Esophagus muscularis mucosa (tissue), 4 donors: ENCODE measurements around the gene MRPL18. TPM values are rescaled to one million over a fixed set of nuclear protein-coding genes. Genes with fewer than 3 reads are reported as not detected.

Source experiments
- DNase-seq: peaks from one replicate; pipeline ENCODE4 v3.0.0-alpha.2; 2017; ENCODE audit errors: extremely low spot score
- H3K27ac ChIP-seq, 4 donors: fragments of 200-600 bp; sonication (generic); replicated peaks in 1 of 4; 1 replicate in 3 of 4; 2 replicates in 1 of 4; pipeline ENCODE4 v1.5.1; 2016 to 2019; ENCODE audit warnings: mild to moderate bottlenecking in 1 of 4
- H3K27me3 ChIP-seq, 4 donors: fragments of 200-600 bp; sonication (generic); one replicate each; pipeline versions ENCODE4 v1.5.1 to v1.6.0; 2016 to 2019
- H3K36me3 ChIP-seq, 4 donors: fragments of 200-600 bp; sonication (generic); one replicate each; pipeline ENCODE4 v1.5.1; 2016 to 2019
- H3K4me1 ChIP-seq, 4 donors: fragments of 200-600 bp; sonication (generic); one replicate each; pipeline ENCODE4 v1.5.1; 2016 to 2019
- H3K4me3 ChIP-seq, 4 donors: fragments of 200-600 bp; sonication (generic); 1 replicate in 2 of 4; 2 replicates in 2 of 4; pipeline ENCODE4 v1.5.1; 2016 to 2019; ENCODE audit warnings: mild to moderate bottlenecking in 4 of 4, moderate library complexity in 1 of 4
- H3K9me3 ChIP-seq, 4 donors: fragments of 200-600 bp; sonication (generic); 1 replicate in 3 of 4; 2 replicates in 1 of 4; pipeline ENCODE4 v1.5.1; 2016 to 2019
- CTCF ChIP-seq, 3 experiments: fragments of 200-600 bp in 2 of 3; fragments of 450-650 bp in 1 of 3; sonication (generic) in 2 of 3; IDR thresholded peaks; one replicate each; pipeline ENCODE4 v1.5.1; 2017 to 2019; ENCODE audit warnings: antibody characterized with exemption in 3 of 3, mild to moderate bottlenecking in 2 of 3, moderate library complexity in 1 of 3
- EP300 ChIP-seq: sonication (generic); formaldehyde crosslinking; IDR thresholded peaks from one replicate; pipeline ENCODE4 v1.6.1; 2017; ENCODE audit warnings: antibody characterized with exemption
- POLR2A ChIP-seq: fragments of 450-650 bp; IDR thresholded peaks from one replicate; pipeline ENCODE4 v1.6.1; 2017; ENCODE audit warnings: antibody characterized with exemption, moderate library complexity, mild to moderate bottlenecking, low read depth
- POLR2AphosphoS5 ChIP-seq, 2 donors: sonication (generic); formaldehyde crosslinking; IDR thresholded peaks; one replicate each; pipeline ENCODE4 v1.6.1; 2017; ENCODE audit warnings: antibody characterized with exemption in 2 of 2
- WGBS: methylation state at CpG from one replicate; pipeline ENCODE4 v1.1.5; 2018; 5-methylcytosine and 5-hydroxymethylcytosine counted together
- intact Hi-C: fragments of 100-400 bp; cut with DNase I; formaldehyde crosslinking; loops from one replicate; pipeline ENCODE4 v1.15.1; 2023
- total RNA-seq, 4 donors: library from RNA; depleted of rRNA; stranded (reverse); fragments of >200 nt; gene quantifications; one replicate each; pipeline versions ENCODE4 v1.1.0 to v1.2.1, GENCODE V29; 2016

The MRPL18 gene
- total RNA-seq, 4 donors from 2014 or later: 63.3 to 92.9 (median 69.2) TPM

- H3K27ac ChIP-seq: no peak overlapping the region
- no peak for TF ChIP-seq EP300
- no peak for TF ChIP-seq POLR2AphosphoS5 (IDR thresholded peaks at IDR 0.05)
- no peak for TF ChIP-seq POLR2A
- no peak for TF ChIP-seq CTCF (IDR thresholded peaks at IDR 0.05)
- intact Hi-C loops: no loop called here
- H3K4me1 ChIP-seq: peaks cover 0 to 19% (median 0%) of the 10 kb centered on the region in 4 donors
- H3K4me3 ChIP-seq: no peak overlapping the region
- no peaks in the 10 kb centered on the region for H3K27me3 ChIP-seq
- WGBS: 60% methylated on average over 3 of the region's 3 CpGs
- no peak for DNase-seq
- no peaks in the 10 kb centered on the region for H3K9me3 ChIP-seq
- peaks cover 48 to 92% (median 70%) of the 10 kb centered on the region in 4 donors for H3K36me3 ChIP-seq
These were observed 11.6 kb upstream of the MRPL18 start for GRCh38 chr6:159778542-159779103.

- Histone ChIP-seq H3K27me3 (no peaks in the 10 kb centered on the region), H3K9me3 (no peaks in the 10 kb centered on the region), H3K4me1 (peaks cover 38 to 74% (median 60%) of the 10 kb centered on the region in 4 donors), H3K27ac (peak overlapping the region in 3 of 4 donors; percentile 96 to 99 (median 98)), H3K36me3 (peaks cover 12 to 62% (median 49%) of the 10 kb centered on the region in 4 donors), H3K4me3 (peak overlapping the region; percentile 87 to 100 (median 97))
- no peak for DNase-seq
- WGBS: 35% methylated on average over 15 of the region's 15 CpGs
- no peak for TF ChIP-seq POLR2A
- TF ChIP-seq CTCF (IDR thresholded peaks at IDR 0.05): no peak
- TF ChIP-seq POLR2AphosphoS5 (IDR thresholded peaks at IDR 0.05): no peak
- intact Hi-C loops: loop anchor here (2.0 to 5.0 kb wide), 2 partner anchors 56 to 95 kb away; partner anchors contain the start of gene SOD2
These were observed 2.0 kb upstream of the MRPL18 start for GRCh38 chr6:159788276-159788675.

GRCh38 chr6:159788753-159789376 lies 1.4 kb upstream of the MRPL18 start:
- H3K4me1 ChIP-seq: peaks cover 38 to 76% (median 64%) of the 10 kb centered on the region in 4 donors
- DNase-seq: no peak
- 0% methylated on average over 21 of the region's 60 CpGs for WGBS
- intact Hi-C loops: loop anchor here (2.0 to 5.0 kb wide), 2 partner anchors 57 to 96 kb away; partner anchors contain the start of gene SOD2
- H3K36me3 ChIP-seq: peaks cover 12 to 62% (median 45%) of the 10 kb centered on the region in 4 donors
- TF ChIP-seq POLR2A (no peak), EP300 (no peak), POLR2AphosphoS5 (IDR thresholded peaks at IDR 0.05) (peak in 1 of 2 donors; percentile 37), CTCF (IDR thresholded peaks at IDR 0.05) (peak in 1 of 3 experiments; percentile 1)
- H3K9me3 ChIP-seq: no peaks in the 10 kb centered on the region
- no peaks in the 10 kb centered on the region for H3K27me3 ChIP-seq
- H3K4me3 ChIP-seq: peak overlapping the region; percentile 87 to 100 (median 97)
- peak overlapping the region; percentile 96 to 99 (median 97) for H3K27ac ChIP-seq

- H3K9me3 ChIP-seq: no peaks in the 10 kb centered on the region
- H3K4me1 ChIP-seq: peaks cover 38 to 80% (median 70%) of the 10 kb centered on the region in 4 donors
- H3K36me3 ChIP-seq: peaks cover 7 to 62% (median 42%) of the 10 kb centered on the region in 4 donors
- intact Hi-C loops: loop anchor here (2.0 to 10.0 kb wide), 4 partner anchors 57 to 245 kb away; partner anchors contain the start of gene SOD2
- H3K4me3 ChIP-seq: peak within 1 kb of the TSS; percentile 87 to 100 (median 97)
- H3K27me3 ChIP-seq: no peaks in the 10 kb centered on the region
- peak; percentile 100 for DNase-seq
- TF ChIP-seq CTCF (IDR thresholded peaks at IDR 0.05) (no peak), POLR2A (peak; percentile 93), EP300 (no peak), POLR2AphosphoS5 (IDR thresholded peaks at IDR 0.05) (peak; percentile 98 to 99)
- peak within 1 kb of the TSS; percentile 96 to 99 (median 97) for H3K27ac ChIP-seq
- under 1% methylated on average over 44 of the region's 64 CpGs for WGBS
These were observed 704 bp upstream of the MRPL18 start, which contains the start of gene TCP1 for GRCh38 chr6:159789377-159790148. TSS of gene TCP1 (minus strand) at chr6:159789602. CDS start at chr6:159789468, 134 bp downstream.
